ENCODE results near the gene MLXIP. TPM values are rescaled to one million over a fixed set of nuclear protein-coding genes. Genes with fewer than 3 reads are reported as not detected.
"Not testable (repeated sequence)": the region's sequence is repeated elsewhere in the genome, so short reads cannot be mapped to it uniquely, and the experiment has no call there.

The MLXIP gene
- total and polyA plus RNA-seq, 8 donors, result 48.1 to 98.7 (median 77.9) TPM

GRCh38 chr12:122052285-122052684 is 26.3 kb upstream of the MLXIP start:
- no peak for TF ChIP-seq CTCF (IDR thresholded peaks at IDR 0.05)
- Histone ChIP-seq H3K4me1 (peaks cover 0 to 17% of the 10 kb centered on the region in 2 donors), H3K27ac (no peak overlapping the region), H3K4me3 (no peak overlapping the region), H3K9me3 (no peaks in the 10 kb centered on the region), H3K36me3 (peaks cover 0 to 2% of the 10 kb centered on the region in 2 donors), H3K27me3 (no peaks in the 10 kb centered on the region)
- intact Hi-C loops (cut with DNase I), result loop anchor here in 1 of 2 donors (2.0 kb wide), 1 partner anchor 71 kb away; no protein-coding TSS in a partner anchor
- no peak for DNase-seq
- no peak for ATAC-seq

- DNase-seq, result no peak
- Histone ChIP-seq H3K4me3 (no peak overlapping the region), H3K4me1 (peaks cover 0 to 17% of the 10 kb centered on the region in 2 donors), H3K27me3 (no peaks in the 10 kb centered on the region), H3K9me3 (no peaks in the 10 kb centered on the region), H3K27ac (no peak overlapping the region), H3K36me3 (peaks cover 0 to 9% of the 10 kb centered on the region in 2 donors)
- intact Hi-C loops (cut with DNase I), result loop anchor here in 1 of 2 donors (5.0 kb wide), 1 partner anchor 72 kb away; no protein-coding TSS in a partner anchor
- TF ChIP-seq CTCF (IDR thresholded peaks at IDR 0.05), result no peak
- ATAC-seq, result no peak
Measured at GRCh38 chr12:122054842-122055520, 23.6 kb upstream of the MLXIP start.

GRCh38 chr12:122056406-122056805 is 22.1 kb upstream of the MLXIP start:
- not testable (repeated sequence) for H3K27me3 ChIP-seq, H3K4me3 ChIP-seq, H3K27ac ChIP-seq, H3K9me3 ChIP-seq, DNase-seq, ATAC-seq
- peaks cover 0 to 13% of the 10 kb centered on the region in 2 donors for H3K4me1 ChIP-seq
- intact Hi-C loops (cut with DNase I), result loop anchor here in 1 of 2 donors (5.0 kb wide), 1 partner anchor 71 kb away; no protein-coding TSS in a partner anchor
- H3K36me3 ChIP-seq, result peaks cover 0 to 11% of the 10 kb centered on the region in 2 donors

GRCh38 chr12:122057007-122057735 is 21.4 kb upstream of the MLXIP start:
- Histone ChIP-seq H3K27me3 (no peaks in the 10 kb centered on the region), H3K4me3 (no peak overlapping the region), H3K9me3 (no peaks in the 10 kb centered on the region), H3K4me1 (peaks cover 0 to 11% of the 10 kb centered on the region in 2 donors), H3K27ac (no peak overlapping the region), H3K36me3 (peaks cover 0 to 11% of the 10 kb centered on the region in 2 donors)
- intact Hi-C loops (cut with DNase I), result loop anchor here in 1 of 2 donors (5.0 kb wide), 1 partner anchor 70 kb away; no protein-coding TSS in a partner anchor
- no peak for TF ChIP-seq CTCF (IDR thresholded peaks at IDR 0.05)
- ATAC-seq (no peak), DNase-seq (no peak)

GRCh38 chr12:122057769-122058168 is 20.8 kb upstream of the MLXIP start:
- no peak overlapping the region for H3K4me3 ChIP-seq
- DNase-seq (no peak), ATAC-seq (no peak)
- TF ChIP-seq CTCF (IDR thresholded peaks at IDR 0.05), result no peak
- peaks cover 0 to 11% of the 10 kb centered on the region in 2 donors for H3K36me3 ChIP-seq
- intact Hi-C loops (cut with DNase I), result loop anchor here in 1 of 2 donors (5.0 kb wide), 1 partner anchor 70 kb away; no protein-coding TSS in a partner anchor
- no peaks in the 10 kb centered on the region for H3K9me3 ChIP-seq
- peaks cover 3 to 16% of the 10 kb centered on the region in 2 donors for H3K4me1 ChIP-seq
- H3K27ac ChIP-seq, result no peak overlapping the region
- H3K27me3 ChIP-seq, result no peaks in the 10 kb centered on the region

All from left lung (tissue), 10 donors.